ENCODE data around the gene TTLL11.

DNA sequence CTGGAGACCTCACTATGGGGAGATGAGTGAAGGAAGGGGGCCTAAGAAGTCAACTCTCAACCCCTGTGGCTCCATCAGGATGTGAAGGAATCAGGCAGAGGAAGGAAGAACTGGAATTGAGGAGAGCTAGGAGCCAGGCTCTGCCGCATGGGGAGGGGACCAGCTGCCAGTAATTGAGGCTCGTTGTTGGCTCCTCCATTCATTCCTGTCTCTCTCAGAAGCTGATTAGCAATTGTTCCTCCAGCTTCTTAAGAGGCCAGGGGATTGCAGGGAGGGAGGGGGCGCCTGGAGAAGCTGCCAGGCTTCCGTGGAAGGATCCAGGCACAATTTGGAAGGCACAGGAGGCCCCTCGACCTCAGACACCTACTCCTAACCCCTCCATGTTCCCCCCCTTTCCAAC is 20.5 kb upstream of the TTLL11 start:
- TF ChIP-seq CTCF (IDR thresholded peaks at IDR 0.05), result no peak
- no peak for TF ChIP-seq POLR2A (IDR thresholded peaks at IDR 0.05)

Data from Peyer's patch (tissue), 4 donors.